A673 (cell line): ENCODE data around the gene DDX39A. TPM values are rescaled to one million over a fixed set of nuclear protein-coding genes. Genes with fewer than 3 reads are reported as not detected.
"Not testable (repeated sequence)": the region's sequence is repeated elsewhere in the genome, so short reads cannot be mapped to it uniquely, and the experiment has no call there.

Experiments used
- BruUV-seq: library from RNA; stranded (reverse); fragments of 400-500 nt; replicated peaks from 2 replicates; lab custom pipeline; 2021; lab: Mats Ljungman, UMichigan
- CTCF ChIA-PET: fragments of 300-600 bp; sonication (Branson Sonifier 250); formaldehyde crosslinking; loops from one replicate; lab custom pipeline; 2022; ENCODE audit warnings: antibody characterized with exemption; lab: Charles Lee
- POLR2A ChIA-PET: fragments of 300-600 bp; sonication (Branson Sonifier 250); formaldehyde crosslinking; loops from one replicate; lab custom pipeline; 2022; ENCODE audit warnings: antibody characterized with exemption; ENCODE audit not compliant: low non-redundant PET; lab: Charles Lee
- DNase-seq: peaks from one replicate; pipeline ENCODE4 v3.0.0-alpha.2; 2015; ENCODE audit warnings: low spot score
- H3K27ac ChIP-seq: fragments of 200-600 bp; sonication (generic); 2 replicates; pipeline ENCODE4 v1.5.1; 2016; ENCODE audit warnings: mixed run types, low read depth, mild to moderate bottlenecking, mixed read lengths, antibody characterized with exemption, low read length; ENCODE audit not compliant: poor library complexity, severe bottlenecking
- H3K27me3 ChIP-seq: fragments of 200-600 bp; sonication (generic); replicated peaks from 2 replicates; pipeline ENCODE4 v1.6.1; 2017; ENCODE audit warnings: mixed run types, low read depth, mild to moderate bottlenecking, mixed read lengths, antibody characterized with exemption, low read length; ENCODE audit not compliant: insufficient read depth, poor library complexity
- H3K36me3 ChIP-seq: fragments of 200-600 bp; sonication (generic); 2 replicates; pipeline ENCODE4 v1.6.1; 2016; ENCODE audit warnings: mixed run types, mild to moderate bottlenecking, mixed read lengths, antibody characterized with exemption, low read length; ENCODE audit not compliant: insufficient read depth, poor library complexity, severe bottlenecking
- H3K4me1 ChIP-seq: fragments of 200-600 bp; sonication (generic); 2 replicates; pipeline ENCODE4 v1.6.1; 2017; ENCODE audit warnings: mixed run types, mild to moderate bottlenecking, mixed read lengths, antibody characterized with exemption, low read length; ENCODE audit not compliant: insufficient read depth, poor library complexity, severe bottlenecking
- H3K4me3 ChIP-seq: fragments of 200-600 bp; sonication (generic); 2 replicates; pipeline ENCODE4 v1.5.1; 2016; ENCODE audit warnings: low read depth, mixed run types, mild to moderate bottlenecking, mixed read lengths, low read length; ENCODE audit not compliant: poor library complexity, severe bottlenecking
- H3K9me3 ChIP-seq: fragments of 200-600 bp; sonication (generic); 2 replicates; pipeline ENCODE4 v1.6.1; 2016; ENCODE audit warnings: mixed run types, low read depth, mild to moderate bottlenecking, mixed read lengths, antibody characterized with exemption, low read length; ENCODE audit not compliant: poor library complexity, severe bottlenecking
- CTCF ChIP-seq: fragments of 300-800, 200-600 bp; sonication (generic); conservative IDR thresholded peaks from 2 replicates; pipeline ENCODE4 v1.5.1; 2017; ENCODE audit warnings: low read depth, mild to moderate bottlenecking, antibody characterized with exemption, low read length, moderate library complexity, mixed read lengths
- EZH2 ChIP-seq: fragments of 200-600 bp; sonication (generic); IDR thresholded peaks from 2 replicates; pipeline ENCODE4 v1.6.1; 2017; ENCODE audit warnings: borderline replicate concordance, low read depth, mild to moderate bottlenecking, mixed read lengths, antibody characterized with exemption, low read length; ENCODE audit not compliant: poor library complexity, severe bottlenecking
- intact Hi-C: fragments of 100-400 bp; cut with micrococcal nuclease; formaldehyde crosslinking; loops from one replicate; pipeline ENCODE4 v1.10.0; 2022; ENCODE audit not compliant: unreplicated experiment
- total RNA-seq: library from RNA; stranded (reverse); gene quantifications from 2 replicates; pipeline ENCODE4 v1.2.3, GENCODE V29; 2021

Gene DDX39A
- total RNA-seq, 1 experiment from 2014 or later = 223 TPM

GRCh38 chr19:14375582-14376291 lies 43.4 kb downstream of the DDX39A start:
- no peaks in the 10 kb centered on the region for H3K36me3 ChIP-seq
- TF ChIP-seq CTCF = no peak
- ChIA-PET CTCF (no interaction called here), POLR2A (no interaction called here)
- no peak overlapping the region for H3K27ac ChIP-seq
- no peak for DNase-seq
- H3K27me3 ChIP-seq = no peaks in the 10 kb centered on the region
- H3K4me3 ChIP-seq = no peak overlapping the region
- no peaks in the 10 kb centered on the region for H3K9me3 ChIP-seq
- intact Hi-C loops = no loop called here
- no TSS peak for BruUV-seq
- H3K4me1 ChIP-seq = peaks cover 13% of the 10 kb centered on the region

- H3K9me3 ChIP-seq = no peaks in the 10 kb centered on the region
- ChIA-PET POLR2A (no interaction called here), CTCF (no interaction called here)
- no peak for TF ChIP-seq EZH2
- TF ChIP-seq CTCF = no peak
- H3K36me3 ChIP-seq = no peaks in the 10 kb centered on the region
- H3K27me3 ChIP-seq = no peaks in the 10 kb centered on the region
- no TSS peak for BruUV-seq
- H3K4me1 ChIP-seq = peaks cover 9% of the 10 kb centered on the region
- DNase-seq = no peak
- no peak overlapping the region for H3K4me3 ChIP-seq
- no peak overlapping the region for H3K27ac ChIP-seq
- intact Hi-C loops = no loop called here
These were observed 44.0 kb downstream of the DDX39A start for GRCh38 chr19:14375055-14375581.

- POLR2A ChIA-PET = not testable (repeated sequence)
These were observed 44.8 kb downstream of the DDX39A start for GRCh38 chr19:14374313-14374712.

GRCh38 chr19:14372384-14373077 lies 46.6 kb downstream of the DDX39A start:
- POLR2A ChIA-PET, CTCF ChIA-PET, H3K27ac ChIP-seq, H3K4me1 ChIP-seq, H3K27me3 ChIP-seq, intact Hi-C loops, H3K4me3 ChIP-seq, H3K36me3 ChIP-seq, DNase-seq, BruUV-seq, H3K9me3 ChIP-seq: not testable (repeated sequence)

More at GRCh38 chr19:14374313-14374712, 44.8 kb downstream of the DDX39A start:
- H3K36me3 ChIP-seq, DNase-seq, BruUV-seq, H3K27me3 ChIP-seq, H3K9me3 ChIP-seq, intact Hi-C loops, H3K4me3 ChIP-seq, H3K4me1 ChIP-seq, CTCF ChIA-PET, H3K27ac ChIP-seq: not testable (repeated sequence)
